HG03135 (cell line): ENCODE results near the gene ZDHHC14.

Source experiments
- ATAC-seq: cut with Tn5 transposase; IDR thresholded peaks from one replicate; pipeline ENCODE4 v1.9.1; 2021; ENCODE audit warnings: mild to moderate bottlenecking, moderate library complexity; ENCODE audit not compliant: unreplicated experiment

The ZDHHC14 gene

DNA sequence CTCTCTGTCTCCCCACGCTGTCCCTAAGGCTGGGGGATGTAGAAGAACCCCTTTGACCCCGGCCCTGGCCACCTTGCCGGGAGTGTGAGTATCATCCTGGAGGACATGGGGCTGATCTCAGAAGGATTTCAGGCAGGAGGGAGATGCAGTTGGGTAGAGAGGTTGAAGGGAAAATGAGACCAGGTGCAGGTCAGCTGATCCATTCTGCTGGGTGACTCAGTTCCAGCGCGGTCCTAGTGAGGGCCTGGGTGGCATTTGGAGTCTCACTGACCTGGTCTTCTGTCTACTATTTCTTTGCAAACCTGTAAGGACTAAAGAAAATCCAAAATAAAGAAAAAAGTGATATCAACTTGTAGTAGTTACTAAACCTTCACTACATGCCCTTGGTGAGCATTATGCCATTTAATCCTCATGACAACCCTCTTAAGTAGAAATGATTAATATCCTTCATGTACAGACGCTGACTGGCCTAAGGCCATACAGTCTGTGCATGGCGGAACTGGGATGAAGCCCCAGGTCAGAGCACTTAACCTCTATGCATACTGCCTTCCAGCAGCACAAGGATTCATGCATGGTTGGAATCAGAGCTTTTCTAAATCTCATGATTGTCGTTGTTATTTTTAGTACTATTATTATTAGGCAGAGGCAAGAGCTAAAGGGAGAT, 106.3 kb downstream of the ZDHHC14 start:
- ATAC-seq = no peak

DNA sequence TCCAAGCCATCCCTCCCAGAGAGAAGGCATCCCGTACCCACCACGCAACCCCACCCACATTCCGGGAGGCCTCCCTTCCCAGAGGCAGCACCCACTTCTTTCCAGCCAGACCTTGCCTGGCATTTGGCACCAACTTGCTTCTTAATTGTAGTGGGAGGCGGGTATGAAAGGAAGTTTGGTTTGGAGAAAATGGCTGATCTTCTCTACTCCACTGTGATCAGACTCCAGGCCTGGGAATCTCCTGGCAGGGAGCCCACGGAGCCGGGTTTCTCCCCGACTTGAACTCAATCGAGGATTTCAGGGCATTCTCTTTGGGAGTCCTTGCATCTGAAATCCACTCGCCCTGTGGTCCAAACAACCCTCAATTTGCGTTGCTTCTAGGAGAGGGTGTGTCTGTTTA, 107.1 kb downstream of the ZDHHC14 start:
- no peak for ATAC-seq

DNA sequence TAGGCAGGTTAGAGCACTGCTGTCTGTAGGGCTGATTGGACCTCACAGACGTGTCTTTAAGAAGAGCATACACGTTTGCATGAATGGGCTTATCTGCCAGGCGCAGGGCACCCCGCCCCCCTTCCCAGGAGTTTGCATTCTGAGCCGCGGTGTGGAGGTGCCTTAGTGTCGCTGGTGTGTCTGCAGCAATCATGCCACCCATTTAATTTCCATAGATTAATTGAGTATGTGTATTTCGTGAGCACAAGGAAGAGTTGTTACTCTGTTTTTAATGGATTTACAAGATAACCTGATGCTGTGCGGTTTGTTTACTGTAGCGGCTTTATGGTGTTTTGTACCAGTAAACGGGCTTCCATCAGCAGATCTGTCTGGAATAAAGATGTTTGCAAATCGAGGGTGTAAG, 107.7 kb downstream of the ZDHHC14 start:
- no peak for ATAC-seq

DNA sequence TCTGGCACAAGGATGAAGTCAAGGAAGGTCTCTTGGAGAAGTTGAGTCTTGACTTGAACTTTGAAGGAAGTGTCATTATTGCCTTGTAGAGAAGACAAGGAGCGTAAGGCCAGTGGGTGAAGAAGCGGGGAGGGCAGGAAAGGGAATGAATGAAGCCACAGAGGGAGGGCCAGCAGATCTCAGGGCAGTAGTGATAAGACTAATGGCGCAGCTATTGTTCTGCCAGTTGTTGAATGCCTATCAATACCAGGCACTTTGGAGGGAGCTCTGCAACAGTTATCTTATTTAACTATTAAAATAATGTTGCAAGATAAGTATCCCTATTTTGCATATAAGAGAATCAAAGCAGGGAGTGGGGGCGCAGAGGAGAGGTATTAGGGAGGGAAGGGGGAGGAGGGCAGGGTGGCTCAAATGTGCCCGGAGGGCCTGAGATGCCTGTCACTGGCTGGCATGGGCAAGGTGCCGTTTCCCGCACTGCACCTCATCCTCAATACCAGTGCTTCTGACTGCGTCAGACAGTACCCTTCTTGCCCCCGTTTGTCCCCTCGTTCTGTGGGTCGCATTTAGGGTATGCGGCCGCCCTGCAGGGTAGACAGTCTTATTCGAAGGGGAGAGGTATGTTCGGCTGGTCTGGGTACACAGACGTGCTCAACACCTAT, 109.8 kb downstream of the ZDHHC14 start:
- ATAC-seq = no peak

DNA sequence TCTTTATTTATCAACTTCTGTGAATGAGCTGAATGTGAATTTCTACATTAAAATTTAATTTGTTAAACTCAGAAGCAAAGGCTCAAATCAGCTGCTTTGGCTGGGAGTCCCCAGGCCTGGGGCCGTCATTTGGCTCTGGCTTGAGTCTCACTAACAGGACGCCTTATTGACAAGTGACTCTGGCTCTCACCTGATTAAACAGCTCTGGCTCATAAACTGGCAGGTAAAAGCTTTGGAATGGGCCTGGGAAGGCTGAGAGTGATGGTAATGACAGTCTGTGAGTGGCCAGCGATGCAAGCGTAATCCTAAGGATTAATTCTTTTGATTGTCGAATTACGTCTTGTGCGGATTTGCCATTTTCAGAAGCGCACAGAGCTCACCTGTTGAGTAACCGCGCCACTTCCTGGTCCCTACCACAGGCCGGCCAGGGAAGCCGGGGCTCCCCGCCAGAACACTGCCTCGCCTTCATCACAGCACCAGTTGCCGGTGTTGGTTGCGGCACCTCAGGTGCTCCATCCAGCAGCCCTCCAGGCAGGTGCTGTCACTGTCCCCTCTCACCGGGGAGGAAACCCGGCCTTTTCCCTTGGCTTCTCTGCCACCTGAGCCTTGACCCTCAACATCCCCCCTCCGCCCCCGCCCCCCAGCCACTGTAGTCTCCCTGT, 110.7 kb downstream of the ZDHHC14 start:
- ATAC-seq = no peak

DNA sequence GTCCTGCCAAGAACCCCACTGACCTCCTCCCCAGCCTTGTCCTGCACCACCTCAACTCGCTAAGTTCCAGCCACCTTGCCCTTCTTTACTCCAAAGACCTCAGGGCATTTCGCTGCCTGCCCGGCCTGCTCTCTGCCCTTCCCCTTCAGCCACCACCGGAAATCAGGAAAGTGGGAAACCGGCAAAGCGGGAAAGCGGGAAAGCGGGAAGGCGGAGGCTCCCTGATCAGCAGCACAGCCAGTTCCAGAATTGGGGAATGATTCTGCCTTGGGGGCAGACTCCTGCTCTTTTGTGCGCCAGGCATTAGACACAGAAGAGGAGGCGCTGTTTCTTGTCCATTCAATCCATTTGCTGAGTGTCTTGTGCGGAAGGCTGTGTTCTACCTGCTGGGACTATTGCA, 111.3 kb downstream of the ZDHHC14 start:
- ATAC-seq = no peak

DNA sequence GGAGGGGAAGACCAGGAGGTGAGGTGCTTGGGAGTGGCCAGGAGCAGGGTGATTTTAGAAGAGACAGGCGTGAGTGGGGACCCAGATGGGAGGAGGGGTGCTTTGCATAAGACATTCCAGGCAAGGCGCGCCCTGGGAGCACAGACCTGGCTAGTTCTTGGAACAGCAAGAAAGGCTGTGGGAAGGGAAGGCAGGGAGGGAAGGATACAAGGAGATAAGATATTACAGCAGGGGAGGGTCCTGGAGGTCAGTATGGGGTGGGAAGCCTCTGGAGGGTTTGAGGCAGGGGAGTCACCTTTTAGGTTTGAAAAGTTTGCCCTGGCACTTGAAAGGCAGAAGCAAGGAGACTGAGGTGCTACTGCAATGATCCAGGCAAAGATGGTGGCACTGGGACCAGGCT, 111.8 kb downstream of the ZDHHC14 start:
- ATAC-seq = no peak

DNA sequence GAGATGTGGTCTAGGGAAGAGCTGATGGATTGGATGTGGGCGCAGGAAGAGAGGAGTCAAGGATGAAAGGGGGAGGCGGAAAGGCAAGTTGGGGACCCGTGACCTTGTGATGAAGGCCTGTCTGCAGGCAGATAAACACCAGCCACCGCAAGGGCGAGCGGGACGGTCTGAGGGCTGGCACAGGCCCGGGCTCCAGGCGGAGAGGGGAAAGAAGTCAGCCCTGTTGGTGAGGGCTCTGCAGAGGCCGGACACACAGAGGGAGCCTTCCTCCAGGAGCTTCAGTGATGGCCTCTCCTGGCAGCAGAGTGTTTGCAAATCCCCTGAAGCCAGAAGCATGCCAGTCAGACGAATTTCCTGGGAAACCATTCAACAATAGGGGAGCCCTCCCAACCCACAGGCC, 112.2 kb downstream of the ZDHHC14 start:
- ATAC-seq = no peak

DNA sequence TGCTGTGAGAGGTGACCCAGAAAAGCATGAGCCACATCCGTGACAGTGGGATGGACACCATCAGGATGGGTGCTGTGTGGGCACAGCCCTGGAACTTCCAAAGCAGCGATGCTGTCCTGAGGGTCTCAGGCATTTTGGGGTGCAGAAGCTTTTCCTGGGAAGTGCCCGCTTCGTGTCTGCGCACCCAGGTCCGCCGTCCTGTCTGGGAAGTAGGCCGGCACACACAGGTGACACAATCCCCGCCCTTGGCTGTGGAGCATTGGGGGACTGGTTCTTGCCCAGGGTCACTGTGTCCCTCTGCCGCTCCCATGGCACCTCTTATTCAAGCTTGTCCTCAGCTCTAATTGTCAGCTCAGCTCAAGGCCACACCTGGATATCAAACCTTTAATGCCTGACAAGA, 112.6 kb downstream of the ZDHHC14 start:
- no peak for ATAC-seq

DNA sequence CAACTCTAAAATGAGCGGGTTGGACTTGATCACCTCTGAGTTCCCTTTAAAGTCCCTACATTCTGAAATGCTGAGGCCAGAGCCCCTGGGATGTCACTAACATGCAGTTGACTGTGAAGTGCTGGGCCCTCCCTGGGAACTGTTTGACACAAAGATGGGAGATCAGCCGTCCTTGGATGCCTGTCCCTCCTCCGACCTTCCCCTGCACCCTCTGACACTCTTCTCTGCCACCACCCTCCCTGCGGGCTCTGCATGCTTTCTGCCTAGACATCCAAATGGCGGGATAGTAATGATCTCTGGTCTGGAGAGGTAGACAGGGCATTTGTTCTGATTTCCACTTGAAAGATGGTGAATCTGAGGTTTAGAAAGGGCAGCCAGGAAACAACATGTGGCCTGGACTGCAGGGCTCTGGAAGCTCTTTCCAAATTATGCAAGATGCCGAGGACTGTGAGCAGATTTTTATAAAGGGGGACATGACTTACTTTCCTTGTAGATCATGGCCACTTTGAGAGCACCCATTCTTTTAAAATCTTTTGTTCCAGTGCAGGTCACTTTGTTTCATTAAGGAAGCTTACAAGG, 113.2 kb downstream of the ZDHHC14 start:
- no peak for ATAC-seq

DNA sequence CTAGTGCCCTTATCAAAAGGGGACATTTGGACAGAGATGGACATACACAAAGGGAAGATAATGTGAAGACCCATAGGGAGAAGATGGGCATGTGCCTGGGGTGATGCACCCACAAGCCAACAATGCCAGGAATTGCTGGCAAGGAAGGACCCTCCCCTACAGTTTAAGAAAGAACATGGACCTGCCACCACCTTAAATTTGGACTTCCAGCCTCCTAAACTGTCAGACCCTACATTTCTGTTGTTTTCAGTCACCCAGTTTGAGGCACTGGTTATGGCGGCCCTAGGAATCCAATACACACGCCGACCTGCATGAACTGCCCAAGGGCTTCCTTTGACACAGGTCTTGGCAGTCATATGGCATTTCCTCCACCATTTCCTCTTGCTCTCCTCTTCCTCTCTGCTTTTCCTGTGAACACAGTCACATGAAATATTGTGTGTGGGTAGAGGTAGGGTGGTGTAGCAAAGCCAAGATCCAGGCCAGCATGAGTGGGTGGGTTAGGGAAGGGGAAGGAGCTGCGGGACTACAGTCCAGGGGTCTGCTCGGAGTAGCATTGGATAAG, 115.6 kb downstream of the ZDHHC14 start:
- no peak for ATAC-seq

DNA sequence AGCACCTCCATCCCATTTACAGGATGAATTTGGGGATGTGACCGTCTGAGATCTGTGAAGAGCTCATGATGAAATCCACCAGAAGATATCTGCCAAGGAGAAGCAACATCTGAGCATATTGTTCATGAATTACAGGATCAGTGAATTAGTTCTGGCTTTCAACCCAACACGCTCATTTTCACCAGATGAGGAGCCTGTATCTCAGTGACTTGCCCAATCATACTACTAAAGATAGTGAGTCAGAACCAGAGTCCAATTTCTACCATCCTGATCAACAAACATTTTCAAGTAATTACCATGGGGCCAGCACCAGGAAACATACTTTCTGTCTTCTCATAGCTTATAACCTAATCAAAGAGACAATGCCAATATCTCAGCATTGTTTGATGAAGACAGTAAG, 116.6 kb downstream of the ZDHHC14 start:
- no peak for ATAC-seq

DNA sequence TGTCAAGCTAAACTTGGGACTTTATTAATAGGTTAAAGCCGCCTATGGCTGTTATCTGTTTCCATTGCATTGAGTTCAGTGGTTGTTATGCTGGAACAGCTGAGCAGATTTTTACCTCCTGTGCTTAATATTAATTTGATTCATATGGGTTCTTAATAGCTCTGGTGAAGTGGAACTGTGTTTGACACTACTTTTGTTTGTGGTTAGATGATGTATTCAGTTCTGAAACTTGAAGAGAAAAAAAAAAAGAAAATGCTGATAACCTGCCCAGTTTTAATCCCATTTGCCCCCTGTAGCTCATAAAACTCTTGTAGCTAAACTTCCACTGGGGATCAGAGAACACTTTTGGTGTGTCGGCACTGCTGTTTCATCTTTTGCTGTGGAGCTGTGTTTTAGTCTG, 117.8 kb downstream of the ZDHHC14 start:
- ATAC-seq = no peak

DNA sequence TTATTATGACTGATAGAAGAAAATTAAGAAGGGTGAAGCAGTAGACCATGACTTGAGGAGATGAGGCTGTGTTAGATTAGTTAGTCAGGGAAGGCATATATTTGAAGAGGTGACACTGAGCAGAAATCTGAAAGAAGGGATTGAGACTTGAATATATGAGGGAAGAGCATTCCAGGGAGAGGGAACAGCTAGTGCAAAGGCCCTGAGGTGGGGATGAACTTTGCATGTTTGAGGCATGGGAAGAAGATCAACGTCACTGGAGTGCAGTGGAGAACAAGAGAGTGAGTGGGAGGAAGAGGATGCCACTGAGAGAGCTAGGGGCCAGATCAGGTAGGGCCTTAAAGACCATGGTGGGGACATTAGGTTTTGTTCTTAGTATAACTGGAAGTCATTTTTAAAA, 119.0 kb downstream of the ZDHHC14 start:
- ATAC-seq = no peak

DNA sequence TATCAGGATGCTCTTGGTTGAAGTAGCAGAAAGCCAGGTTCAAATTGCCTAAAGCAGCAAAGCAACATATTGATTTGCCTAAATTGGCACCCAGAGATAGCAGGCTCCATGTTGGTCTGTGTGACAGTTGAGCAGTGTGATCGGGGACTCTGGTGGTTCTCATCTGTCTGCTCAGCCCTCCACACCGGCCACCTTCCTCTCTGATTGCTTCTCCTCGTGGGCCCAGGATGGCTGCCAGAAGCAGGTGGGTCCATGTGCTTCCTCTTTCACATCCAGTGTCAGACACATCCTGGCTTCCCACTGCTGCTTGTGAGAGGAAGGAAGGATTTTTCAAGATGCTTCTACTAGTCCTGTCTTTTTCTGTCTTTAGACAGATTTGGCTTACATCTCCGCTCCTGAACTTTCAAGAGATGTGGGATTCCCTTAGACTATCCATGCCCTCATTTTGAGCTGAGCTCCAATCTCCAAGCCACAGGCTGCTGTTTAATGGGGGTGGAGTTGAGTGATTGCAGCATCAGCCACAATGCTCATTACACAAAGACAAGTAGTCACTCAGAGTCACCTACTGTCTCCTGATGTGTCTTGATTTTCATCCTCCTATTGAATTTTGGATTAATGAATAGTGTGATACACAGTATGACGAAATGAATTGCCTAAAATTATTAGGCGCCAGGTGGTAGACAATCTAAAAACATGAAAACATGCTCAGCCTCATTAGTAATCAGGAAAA, 122.2 kb downstream of the ZDHHC14 start:
- ATAC-seq = no peak

DNA sequence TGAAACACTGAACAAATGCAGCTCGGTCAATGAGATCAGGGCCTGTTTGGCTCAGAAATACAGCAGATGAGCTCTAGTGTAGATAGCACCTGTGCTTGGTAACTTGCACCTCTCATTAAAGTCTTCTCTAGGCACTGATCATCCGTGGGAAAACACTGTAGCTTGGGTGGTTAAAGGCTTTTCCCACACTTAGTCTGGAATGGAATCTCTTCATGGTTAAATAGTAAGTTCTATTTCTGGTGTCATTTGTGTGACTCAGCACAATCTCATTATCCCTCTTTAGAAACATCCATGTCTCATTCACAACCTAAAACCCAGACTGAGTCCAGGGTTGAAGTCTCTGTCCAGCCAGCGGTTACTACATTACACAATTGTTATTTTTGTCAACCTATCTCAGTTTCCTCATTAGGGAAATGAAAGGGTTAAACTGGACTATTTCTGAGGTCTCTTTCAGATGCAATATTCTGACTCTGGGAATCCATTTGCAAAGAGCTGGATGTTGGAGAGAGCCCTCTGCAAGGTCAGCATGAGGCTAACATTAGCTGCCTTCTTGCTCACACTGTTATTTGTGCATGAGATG, 125.0 kb downstream of the ZDHHC14 start:
- ATAC-seq = no peak

DNA sequence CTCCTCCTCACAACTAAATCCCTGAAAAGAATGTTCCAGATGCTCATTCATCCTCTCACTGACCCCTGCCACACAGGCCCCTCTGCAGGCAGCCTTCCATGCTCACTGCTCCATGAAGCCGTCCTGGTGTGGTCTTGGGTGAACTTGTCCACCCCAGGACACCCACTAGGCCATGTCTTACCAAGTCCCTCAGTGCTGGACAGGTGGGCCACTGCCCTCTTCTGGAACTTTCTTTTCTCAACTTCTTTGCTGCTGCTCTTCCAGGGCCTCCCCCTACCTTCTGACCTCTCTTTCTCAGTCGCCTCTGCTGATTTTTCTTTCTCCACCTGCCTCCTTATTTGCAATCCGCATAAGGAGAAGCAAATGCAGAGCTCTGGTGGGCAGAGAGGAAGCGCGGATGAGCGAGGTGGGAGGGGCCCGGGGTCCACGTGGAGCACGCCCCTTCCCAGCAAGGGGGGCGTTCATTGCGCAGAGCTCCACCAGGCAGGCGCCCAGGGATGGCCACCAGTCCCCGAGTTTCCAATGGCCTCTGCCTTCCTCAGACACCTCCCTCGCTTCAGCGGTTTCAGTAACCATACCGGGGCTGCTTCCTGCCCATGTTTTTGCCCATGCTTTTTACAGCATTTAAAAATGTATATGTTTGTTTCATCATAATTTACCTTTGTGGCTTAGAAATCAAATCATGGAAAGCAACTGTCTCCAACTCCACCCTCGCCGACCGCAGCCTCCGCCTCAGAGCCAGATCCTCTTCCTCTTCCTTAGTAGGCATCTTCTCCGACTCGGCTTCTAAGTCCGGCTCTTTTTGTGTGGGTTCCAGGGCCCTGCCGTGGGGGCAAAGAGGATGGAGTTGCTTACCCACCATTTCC, 129.6 kb downstream of the ZDHHC14 start:
- no peak for ATAC-seq

DNA sequence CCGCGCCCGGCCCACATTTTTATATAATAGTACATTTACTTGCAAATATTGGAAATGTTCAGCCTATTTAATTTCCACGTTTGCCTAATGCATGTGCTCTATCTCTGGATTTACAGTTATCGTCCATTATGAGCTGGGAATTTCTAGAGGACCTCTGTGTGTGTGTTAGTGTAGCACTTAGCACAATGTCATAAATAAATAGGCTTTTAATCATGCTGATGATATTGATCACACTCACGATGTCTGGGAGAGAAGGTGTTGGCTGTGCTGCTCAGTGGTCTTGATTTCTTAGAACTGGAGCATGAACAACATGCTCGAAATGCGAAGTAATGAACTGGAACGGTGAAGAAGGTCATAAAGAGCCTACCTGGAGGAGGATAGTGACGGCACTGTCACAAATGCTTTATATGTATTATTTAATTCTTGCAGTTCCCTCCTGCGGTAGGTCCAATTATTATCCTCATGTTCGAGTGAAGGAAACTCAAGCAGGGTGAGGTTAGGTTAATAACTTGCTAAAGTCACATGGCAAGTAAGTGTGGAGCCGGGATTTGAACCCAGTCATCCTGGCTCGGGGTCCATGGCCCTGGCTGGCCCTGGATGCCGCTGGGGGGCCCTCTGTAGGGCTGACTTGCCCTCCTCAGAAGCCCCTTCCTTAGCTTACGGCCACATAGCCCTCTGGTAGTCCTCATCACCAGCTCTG, 130.8 kb downstream of the ZDHHC14 start:
- no peak for ATAC-seq

DNA sequence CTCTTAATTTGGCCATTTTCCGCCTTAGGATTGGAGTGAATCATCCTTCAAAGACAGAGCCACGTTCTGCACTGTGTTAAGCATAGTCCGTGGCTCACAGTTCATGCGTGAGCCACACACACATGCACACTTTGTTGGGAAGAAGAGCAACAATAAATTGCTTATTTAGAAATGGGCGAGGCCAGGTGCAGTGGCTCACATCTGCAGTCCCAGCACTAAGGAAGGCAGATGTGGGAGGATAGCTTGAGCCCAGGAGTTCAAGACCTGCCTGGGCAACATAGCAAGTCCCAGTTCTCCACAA, 131.3 kb downstream of the ZDHHC14 start:
- no peak for ATAC-seq
